Thyroid gland (tissue), 4 donors: ENCODE data around the gene GBE1. TPM values are rescaled to one million over a fixed set of nuclear protein-coding genes. Genes with fewer than 3 reads are reported as not detected.

Source experiments
- DNase-seq, 2 donors: peaks; one replicate each; pipeline ENCODE4 v3.0.0-alpha.2; 2019
- H3K27ac ChIP-seq, 3 donors: fragments of 200-600 bp; sonication (generic); 1 replicate in 2 of 3; 2 replicates in 1 of 3; pipeline ENCODE4 v1.5.1; 2016 to 2019; ENCODE audit warnings: mild to moderate bottlenecking in 1 of 3, moderate library complexity in 1 of 3
- H3K27me3 ChIP-seq: fragments of 200-600 bp; sonication (generic); one replicate; pipeline ENCODE4 v1.5.1; 2019
- H3K36me3 ChIP-seq, 2 donors: fragments of 200-600 bp; sonication (generic); one replicate each; pipeline ENCODE4 v1.5.1; 2016 to 2019
- H3K4me1 ChIP-seq, 2 donors: fragments of 200-600 bp; sonication (generic); one replicate each; pipeline ENCODE4 v1.5.1; 2017 to 2019
- H3K4me3 ChIP-seq, 3 donors: fragments of 200-600 bp; sonication (generic); replicated peaks in 1 of 3; 1 replicate in 2 of 3; 2 replicates in 1 of 3; pipeline ENCODE4 v1.5.1; 2016; ENCODE audit warnings: mild to moderate bottlenecking in 1 of 3
- H3K9me3 ChIP-seq: fragments of 200-600 bp; sonication (generic); one replicate; pipeline ENCODE4 v1.5.1; 2017
- CTCF ChIP-seq, 6 experiments: fragments of 200-600 bp in 3 of 6; fragments of 450-650 bp in 3 of 6; sonication (generic) in 3 of 6; IDR thresholded peaks; one replicate each; pipeline ENCODE4 v1.5.1; 2016 to 2019; ENCODE audit warnings: antibody characterized with exemption in 6 of 6, mild to moderate bottlenecking in 2 of 6, inconsistent platforms in 1 of 6, moderate library complexity in 1 of 6
- POLR2A ChIP-seq, 2 donors: fragments of 450-650 bp; IDR thresholded peaks; one replicate each; pipeline ENCODE4 v1.6.1; 2017; ENCODE audit warnings: antibody characterized with exemption in 2 of 2, mild to moderate bottlenecking in 2 of 2, moderate library complexity in 1 of 2
- WGBS, 2 donors: methylation state at CpG; one replicate each; pipeline ENCODE4 v1.1.5; 2017; 5-methylcytosine and 5-hydroxymethylcytosine counted together
- intact Hi-C: fragments of 100-400 bp; cut with DNase I; formaldehyde crosslinking; loops from one replicate; pipeline ENCODE4 v1.15.1; 2023
- total RNA-seq, 4 donors: library from RNA; depleted of rRNA; stranded (reverse); fragments of >200 nt; gene quantifications; one replicate each; pipeline ENCODE4 v1.2.3, GENCODE V29; 2016

The GBE1 gene
- total RNA-seq, 4 donors from 2014 or later = 33.4 to 58.4 (median 40.8) TPM

GRCh38 chr3:81477740-81478139, 283.7 kb downstream of the GBE1 start:
- H3K4me1 ChIP-seq = no peaks in the 10 kb centered on the region
- no peaks in the 10 kb centered on the region for H3K27me3 ChIP-seq
- WGBS, 2 donors = 83 to 88% methylated on average over 2 of the region's 2 CpGs
- no peak overlapping the region for H3K27ac ChIP-seq
- H3K36me3 ChIP-seq = no peaks in the 10 kb centered on the region
- no peaks in the 10 kb centered on the region for H3K9me3 ChIP-seq
- no peak for TF ChIP-seq CTCF (IDR thresholded peaks at IDR 0.05)
- TF ChIP-seq POLR2A (IDR thresholded peaks at IDR 0.05) = no peak
- intact Hi-C loops = no loop called here
- no peak overlapping the region for H3K4me3 ChIP-seq
- DNase-seq = no peak

GRCh38 chr3:81476692-81477091, 284.8 kb downstream of the GBE1 start:
- intact Hi-C loops = no loop called here
- H3K36me3 ChIP-seq = no peaks in the 10 kb centered on the region
- no peak overlapping the region for H3K4me3 ChIP-seq
- no peaks in the 10 kb centered on the region for H3K4me1 ChIP-seq
- H3K27me3 ChIP-seq = no peaks in the 10 kb centered on the region
- TF ChIP-seq CTCF (IDR thresholded peaks at IDR 0.05) = no peak
- no peak for TF ChIP-seq POLR2A (IDR thresholded peaks at IDR 0.05)
- WGBS, 2 donors = 35 to 40% methylated on average over 4 of the region's 4 CpGs
- no peak for DNase-seq
- no peaks in the 10 kb centered on the region for H3K9me3 ChIP-seq
- no peak overlapping the region for H3K27ac ChIP-seq

- Histone ChIP-seq H3K36me3 (no peaks in the 10 kb centered on the region), H3K27me3 (no peaks in the 10 kb centered on the region), H3K27ac (no peak overlapping the region), H3K4me3 (no peak overlapping the region), H3K4me1 (no peaks in the 10 kb centered on the region), H3K9me3 (no peaks in the 10 kb centered on the region)
- no peak for DNase-seq
- intact Hi-C loops = no loop called here
- no peak for TF ChIP-seq CTCF (IDR thresholded peaks at IDR 0.05)
- no peak for TF ChIP-seq POLR2A (IDR thresholded peaks at IDR 0.05)
- 78 to 81% methylated on average over 6 of the region's 6 CpGs for WGBS, 2 donors
Measured at GRCh38 chr3:81472600-81473362, 288.7 kb downstream of the GBE1 start.

- H3K36me3 ChIP-seq = no peaks in the 10 kb centered on the region
- 74 to 86% methylated on average over 3 of the region's 3 CpGs for WGBS, 2 donors
- no peaks in the 10 kb centered on the region for H3K27me3 ChIP-seq
- no peak for DNase-seq
- intact Hi-C loops = no loop called here
- H3K4me1 ChIP-seq = no peaks in the 10 kb centered on the region
- no peak overlapping the region for H3K4me3 ChIP-seq
- no peak overlapping the region for H3K27ac ChIP-seq
- no peak for TF ChIP-seq POLR2A (IDR thresholded peaks at IDR 0.05)
- TF ChIP-seq CTCF (IDR thresholded peaks at IDR 0.05) = no peak
- H3K9me3 ChIP-seq = no peaks in the 10 kb centered on the region
Measured at GRCh38 chr3:81470524-81471278, 290.7 kb downstream of the GBE1 start.

- no peaks in the 10 kb centered on the region for H3K36me3 ChIP-seq
- DNase-seq = no peak
- TF ChIP-seq POLR2A (IDR thresholded peaks at IDR 0.05) (no peak), CTCF (IDR thresholded peaks at IDR 0.05) (no peak)
- intact Hi-C loops = no loop called here
- no peaks in the 10 kb centered on the region for H3K27me3 ChIP-seq
- H3K27ac ChIP-seq = no peak overlapping the region
- no peaks in the 10 kb centered on the region for H3K4me1 ChIP-seq
- H3K9me3 ChIP-seq = no peaks in the 10 kb centered on the region
- WGBS, 2 donors = 86 to 87% methylated on average over 3 of the region's 3 CpGs
- no peak overlapping the region for H3K4me3 ChIP-seq
Measured at GRCh38 chr3:81468391-81468790, 293.1 kb downstream of the GBE1 start.
